Activated naive CD4-positive, alpha-beta T cell treated with anti-CD3 and anti-CD28 coated beads, Interleukin-2, amount 50 U/mL, for 72 hours (primary cell): ENCODE measurements around the gene ZNF823. TPM values are rescaled to one million over a fixed set of nuclear protein-coding genes. Genes with fewer than 3 reads are reported as not detected.

Experiments
- total RNA-seq, 2 donors: library from RNA; stranded (reverse); gene quantifications; one replicate each; pipeline ENCODE4 v1.2.3, GENCODE V29; 2022

The ZNF823 gene
- total RNA-seq, 2 donors from 2014 or later = 3.0 to 7.1 TPM

Other genes starting within 250 kb of the ZNF823 start
- 10 to 100 TPM; 10.3 to 20.3 TPM for gene ZNF653, start 233.1 kb downstream of the ZNF823 start, total RNA-seq
- 10 to 100 TPM; 43.0 to 73.3 TPM for gene ECSIT, start 209.8 kb downstream of the ZNF823 start, total RNA-seq
- not detected for gene CNN1, start 200.1 kb downstream of the ZNF823 start, total RNA-seq
- 10 to 100 TPM; 43.1 to 64.1 TPM for gene ELOF1, start 179.7 kb downstream of the ZNF823 start, total RNA-seq
- gene ACP5, start 161.3 kb downstream of the ZNF823 start, total RNA-seq = 10 to 100 TPM; 20.3 to 30.0 TPM
- gene ZNF627, start 141.5 kb downstream of the ZNF823 start, total RNA-seq = 1 to 10 TPM; 5.8 to 6.7 TPM
- 10 to 100 TPM in 1 of 2 donors, 1 to 10 TPM in 1; 2.8 to 10.1 TPM for gene ZNF441, start 28.1 kb upstream of the ZNF823 start, total RNA-seq
- gene ZNF491, start 59.6 kb upstream of the ZNF823 start, total RNA-seq = 1 to 10 TPM; 1.3 to 2.2 TPM
- 1 to 10 TPM; 8.3 to 10.0 TPM for gene ZNF440, start 75.3 kb upstream of the ZNF823 start, total RNA-seq
- gene ZNF439, start 109.8 kb upstream of the ZNF823 start, total RNA-seq = 10 to 100 TPM in 1 of 2 donors, 1 to 10 TPM in 1; 7.4 to 11.2 TPM
- 1 to 10 TPM; 1.8 to 1.9 TPM for gene ZNF69, start 148.8 kb upstream of the ZNF823 start, total RNA-seq
- 10 to 100 TPM; 17.6 to 18.7 TPM for gene ZNF700, start 186.2 kb upstream of the ZNF823 start, total RNA-seq
- gene ZNF763, start 226.1 kb upstream of the ZNF823 start, total RNA-seq = 1 to 10 TPM in 1 of 2 donors, under 1 TPM in 1; 0.82 to 1.0 TPM